HepG2 (cell line): ENCODE results near the gene RBL1. TPM values are rescaled to one million over a fixed set of nuclear protein-coding genes. Genes with fewer than 3 reads are reported as not detected.

ENCODE experiments used
- TMF1 ChIP-seq: sonication (generic); formaldehyde crosslinking; IDR thresholded peaks from 2 replicates; pipeline ENCODE4 v1.8.1; 2022; ENCODE audit warnings: low read depth, missing genetic modification reagents
- ZKSCAN5 ChIP-seq: sonication (generic); formaldehyde crosslinking; IDR thresholded peaks from 2 replicates; pipeline ENCODE4 v1.5.1; 2020; ENCODE audit warnings: mild to moderate bottlenecking, missing genetic modification reagents
- polyA plus RNA-seq, 8 experiments: library from polyadenylated mRNA; depleted of rRNA in 3 of 8; stranded (reverse) in 7 of 8; unstranded in 1 of 8; fragments of >200 nt; fragmentation: Illumina TruSeq in 4 of 8; extraction: Trizol in 4 of 8; gene quantifications; 2 replicates each; pipeline versions ENCODE4 v1.2.1 to v1.2.3, GENCODE V29; 2011 to 2016; ENCODE audit warnings: low read depth in 4 of 8, missing spikeins in 1 of 8, mixed read lengths in 1 of 8; ENCODE audit not compliant: insufficient read depth in 1 of 8
- total RNA-seq, 5 experiments: library from RNA; depleted of rRNA; stranded (reverse); fragments of >200 nt; fragmentation: Illumina TruSeq; extraction: Trizol; gene quantifications; 2 replicates each; pipeline ENCODE4 v1.2.3, GENCODE V29; 2016; ENCODE audit warnings: low read depth in 1 of 5
- TF ChIP-seq, protein P1 (sequence below), 2 experiments: fragments of 450-650 bp in 1 of 2; sonication (generic) in 1 of 2; formaldehyde crosslinking in 1 of 2; IDR thresholded peaks; 2 replicates each; pipeline versions ENCODE4 v1.6.1 to v1.8.0; 2016 to 2022; ENCODE audit warnings: antibody characterized with exemption in 1 of 2, mild to moderate bottlenecking in 1 of 2, missing genetic modification reagents in 1 of 2
- TF ChIP-seq, protein P2 (sequence below): sonication (generic); formaldehyde crosslinking; IDR thresholded peaks from 2 replicates; pipeline ENCODE4 v1.4.0; 2020; ENCODE audit warnings: mild to moderate bottlenecking, low read depth, missing genetic modification reagents
- TF ChIP-seq, protein P3 (sequence below): sonication (generic); formaldehyde crosslinking; IDR thresholded peaks from 2 replicates; pipeline ENCODE4; 2020; ENCODE audit warnings: missing genetic modification reagents, mild to moderate bottlenecking, borderline replicate concordance

Gene RBL1
- total and polyA plus RNA-seq, 2 of the 13 experiments (the other 11 are each of a cell fraction or from before 2014, with no cell fraction given), result 6.0 to 27.5 TPM

DNA sequence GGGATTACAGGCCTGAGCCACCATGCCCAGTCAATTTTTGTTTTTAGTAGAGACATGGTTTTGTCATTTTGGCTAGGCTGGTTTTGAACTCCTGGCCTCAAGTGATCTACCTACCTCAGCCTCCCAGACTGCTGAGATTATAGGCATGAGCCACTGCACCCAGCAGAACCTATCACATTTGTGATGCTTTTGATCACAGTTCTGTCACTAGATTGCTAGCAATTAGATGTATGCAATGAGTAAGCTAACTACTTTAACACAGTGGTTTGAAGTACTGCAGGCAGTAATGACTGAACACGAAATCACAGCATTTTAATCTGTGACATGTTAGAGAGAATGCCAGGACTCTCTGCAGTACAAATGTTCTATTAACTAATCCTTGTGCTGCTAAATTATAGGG lies 124.7 kb downstream of the RBL1 start (continued):
- TF ChIP-seq, protein P1, sequence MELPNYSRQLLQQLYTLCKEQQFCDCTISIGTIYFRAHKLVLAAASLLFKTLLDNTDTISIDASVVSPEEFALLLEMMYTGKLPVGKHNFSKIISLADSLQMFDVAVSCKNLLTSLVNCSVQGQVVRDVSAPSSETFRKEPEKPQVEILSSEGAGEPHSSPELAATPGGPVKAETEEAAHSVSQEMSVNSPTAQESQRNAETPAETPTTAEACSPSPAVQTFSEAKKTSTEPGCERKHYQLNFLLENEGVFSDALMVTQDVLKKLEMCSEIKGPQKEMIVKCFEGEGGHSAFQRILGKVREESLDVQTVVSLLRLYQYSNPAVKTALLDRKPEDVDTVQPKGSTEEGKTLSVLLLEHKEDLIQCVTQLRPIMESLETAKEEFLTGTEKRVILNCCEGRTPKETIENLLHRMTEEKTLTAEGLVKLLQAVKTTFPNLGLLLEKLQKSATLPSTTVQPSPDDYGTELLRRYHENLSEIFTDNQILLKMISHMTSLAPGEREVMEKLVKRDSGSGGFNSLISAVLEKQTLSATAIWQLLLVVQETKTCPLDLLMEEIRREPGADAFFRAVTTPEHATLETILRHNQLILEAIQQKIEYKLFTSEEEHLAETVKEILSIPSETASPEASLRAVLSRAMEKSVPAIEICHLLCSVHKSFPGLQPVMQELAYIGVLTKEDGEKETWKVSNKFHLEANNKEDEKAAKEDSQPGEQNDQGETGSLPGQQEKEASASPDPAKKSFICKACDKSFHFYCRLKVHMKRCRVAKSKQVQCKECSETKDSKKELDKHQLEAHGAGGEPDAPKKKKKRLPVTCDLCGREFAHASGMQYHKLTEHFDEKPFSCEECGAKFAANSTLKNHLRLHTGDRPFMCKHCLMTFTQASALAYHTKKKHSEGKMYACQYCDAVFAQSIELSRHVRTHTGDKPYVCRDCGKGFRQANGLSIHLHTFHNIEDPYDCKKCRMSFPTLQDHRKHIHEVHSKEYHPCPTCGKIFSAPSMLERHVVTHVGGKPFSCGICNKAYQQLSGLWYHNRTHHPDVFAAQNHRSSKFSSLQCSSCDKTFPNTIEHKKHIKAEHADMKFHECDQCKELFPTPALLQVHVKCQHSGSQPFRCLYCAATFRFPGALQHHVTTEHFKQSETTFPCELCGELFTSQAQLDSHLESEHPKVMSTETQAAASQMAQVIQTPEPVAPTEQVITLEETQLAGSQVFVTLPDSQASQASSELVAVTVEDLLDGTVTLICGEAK (IDR thresholded peaks at IDR 0.05), result no peak
- TF ChIP-seq, protein P1 (CRISPR knock-in tag; IDR thresholded peaks at IDR 0.05), result no peak
- TF ChIP-seq ZKSCAN5 (no peak), TMF1 (no peak)
- TF ChIP-seq, protein P2, sequence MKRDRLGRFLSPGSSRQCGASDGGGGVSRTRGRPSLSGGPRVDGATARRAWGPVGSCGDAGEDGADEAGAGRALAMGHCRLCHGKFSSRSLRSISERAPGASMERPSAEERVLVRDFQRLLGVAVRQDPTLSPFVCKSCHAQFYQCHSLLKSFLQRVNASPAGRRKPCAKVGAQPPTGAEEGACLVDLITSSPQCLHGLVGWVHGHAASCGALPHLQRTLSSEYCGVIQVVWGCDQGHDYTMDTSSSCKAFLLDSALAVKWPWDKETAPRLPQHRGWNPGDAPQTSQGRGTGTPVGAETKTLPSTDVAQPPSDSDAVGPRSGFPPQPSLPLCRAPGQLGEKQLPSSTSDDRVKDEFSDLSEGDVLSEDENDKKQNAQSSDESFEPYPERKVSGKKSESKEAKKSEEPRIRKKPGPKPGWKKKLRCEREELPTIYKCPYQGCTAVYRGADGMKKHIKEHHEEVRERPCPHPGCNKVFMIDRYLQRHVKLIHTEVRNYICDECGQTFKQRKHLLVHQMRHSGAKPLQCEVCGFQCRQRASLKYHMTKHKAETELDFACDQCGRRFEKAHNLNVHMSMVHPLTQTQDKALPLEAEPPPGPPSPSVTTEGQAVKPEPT (CRISPR knock-in tag), result no peak
- TF ChIP-seq, protein P3, sequence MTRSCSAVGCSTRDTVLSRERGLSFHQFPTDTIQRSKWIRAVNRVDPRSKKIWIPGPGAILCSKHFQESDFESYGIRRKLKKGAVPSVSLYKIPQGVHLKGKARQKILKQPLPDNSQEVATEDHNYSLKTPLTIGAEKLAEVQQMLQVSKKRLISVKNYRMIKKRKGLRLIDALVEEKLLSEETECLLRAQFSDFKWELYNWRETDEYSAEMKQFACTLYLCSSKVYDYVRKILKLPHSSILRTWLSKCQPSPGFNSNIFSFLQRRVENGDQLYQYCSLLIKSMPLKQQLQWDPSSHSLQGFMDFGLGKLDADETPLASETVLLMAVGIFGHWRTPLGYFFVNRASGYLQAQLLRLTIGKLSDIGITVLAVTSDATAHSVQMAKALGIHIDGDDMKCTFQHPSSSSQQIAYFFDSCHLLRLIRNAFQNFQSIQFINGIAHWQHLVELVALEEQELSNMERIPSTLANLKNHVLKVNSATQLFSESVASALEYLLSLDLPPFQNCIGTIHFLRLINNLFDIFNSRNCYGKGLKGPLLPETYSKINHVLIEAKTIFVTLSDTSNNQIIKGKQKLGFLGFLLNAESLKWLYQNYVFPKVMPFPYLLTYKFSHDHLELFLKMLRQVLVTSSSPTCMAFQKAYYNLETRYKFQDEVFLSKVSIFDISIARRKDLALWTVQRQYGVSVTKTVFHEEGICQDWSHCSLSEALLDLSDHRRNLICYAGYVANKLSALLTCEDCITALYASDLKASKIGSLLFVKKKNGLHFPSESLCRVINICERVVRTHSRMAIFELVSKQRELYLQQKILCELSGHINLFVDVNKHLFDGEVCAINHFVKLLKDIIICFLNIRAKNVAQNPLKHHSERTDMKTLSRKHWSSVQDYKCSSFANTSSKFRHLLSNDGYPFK (CRISPR knock-in tag), result no peak
- TF ChIP-seq, all 625 proteins: peak for 0
